Heart left ventricle (tissue), 16 donors: Measurements from ENCODE around the gene B4GALNT4. TPM values are rescaled to one million over a fixed set of nuclear protein-coding genes. Genes with fewer than 3 reads are reported as not detected.

Source experiments
- ATAC-seq, 4 donors: fragments of 200-7000 bp; cut with Tn5 transposase; one replicate each; pipeline ENCODE4 v1.9.1; 2020 to 2022; ENCODE audit warnings: moderate library complexity in 4 of 4, mild to moderate bottlenecking in 3 of 4, moderate number of reproducible peaks in 1 of 4
- DNase-seq, 5 donors: peaks; one replicate each; pipeline ENCODE4 v3.0.0-alpha.2; 2020
- H3K27ac ChIP-seq, 12 donors: fragments of 200-600 bp; sonication (generic) in 4 of 12; one replicate each; pipeline versions ENCODE4 v1.5.0 to v1.8.0; 2016 to 2022; ENCODE audit warnings: mild to moderate bottlenecking in 2 of 12
- H3K27me3 ChIP-seq, 9 donors: fragments of 200-600 bp; sonication (generic) in 2 of 9; one replicate each; pipeline versions ENCODE4 v1.5.1 to v1.8.0; 2016 to 2022; ENCODE audit warnings: mild to moderate bottlenecking in 3 of 9
- H3K36me3 ChIP-seq, 9 donors: fragments of 200-600 bp; sonication (generic) in 2 of 9; one replicate each; pipeline versions ENCODE4 v1.5.0 to v1.8.0; 2018 to 2022; ENCODE audit warnings: mild to moderate bottlenecking in 2 of 9
- H3K4me1 ChIP-seq, 12 donors: fragments of 200-600 bp; sonication (generic) in 4 of 12; one replicate each; pipeline versions ENCODE4 v1.5.0 to v1.8.0; 2016 to 2022; ENCODE audit warnings: mild to moderate bottlenecking in 3 of 12
- H3K4me3 ChIP-seq, 12 donors: fragments of 200-600 bp; sonication (generic) in 4 of 12; one replicate each; pipeline versions ENCODE4 v1.5.0 to v1.8.0; 2017 to 2022; ENCODE audit warnings: mild to moderate bottlenecking in 9 of 12, moderate library complexity in 4 of 12
- H3K9me3 ChIP-seq, 12 donors: fragments of 200-600 bp; sonication (generic) in 4 of 12; one replicate each; pipeline versions ENCODE4 v1.5.0 to v1.8.0; 2016 to 2022; ENCODE audit warnings: mild to moderate bottlenecking in 1 of 12
- POLR2A ChIP-seq, 2 donors: fragments of 450-650 bp; IDR thresholded peaks; one replicate each; pipeline ENCODE4 v1.6.1; 2017; ENCODE audit warnings: antibody characterized with exemption in 2 of 2, mild to moderate bottlenecking in 2 of 2, moderate library complexity in 2 of 2
- WGBS, 4 donors: extraction: QIAGEN DNeasy Blood & Tissue Kit in 2 of 4; methylation state at CpG; one replicate each; pipeline versions ENCODE4 v1.1.5 to v1.1.7; 2013 to 2018; 5-methylcytosine and 5-hydroxymethylcytosine counted together
- intact Hi-C, 10 donors: fragments of 100-400 bp; cut with DNase I; formaldehyde crosslinking; loops; one replicate each; pipeline versions ENCODE4 v1.11.1 to v1.14.2; 2022
- polyA plus RNA-seq, 2 donors: library from polyadenylated mRNA; stranded (reverse); fragments of 200-250 nt; gene quantifications; one replicate each; pipeline ENCODE4 v1.2.3, GENCODE V29; 2013
- total RNA-seq, 9 donors: library from RNA; depleted of rRNA in 2 of 9; stranded (reverse); fragments of >200 nt in 2 of 9; fragmentation: NEBNext Ultra II Directional in 3 of 9; extraction: Animal tissue kit (Norgen Biotek cat#: 25700) in 3 of 9; gene quantifications; one replicate each; pipeline versions ENCODE4 v1.1.0 to v1.2.4, GENCODE V29; 2016 to 2023
- TF ChIP-seq, protein P1 (sequence below), 12 donors: fragments of 200-600 bp; sonication (generic) in 4 of 12; IDR thresholded peaks; one replicate each; pipeline versions ENCODE4 v1.5.0 to v1.8.0; 2018 to 2022; ENCODE audit warnings: antibody characterized with exemption in 12 of 12, mild to moderate bottlenecking in 5 of 12
- donor health status: ischemic (EF 13 %, LVEDD 7.1; RV severe dilation, severe dysfunction).
- donor health status: healthy with polysubstance abuse.
- donor health status: DM: no; HTN: yes; CAD: no.
- donor health status: DM: no; HTN: no; CAD: no.
- donor health status: ischemic (EF 25% LVEDD 6.9; RV normal size, moderate dysfunction).
- donor health status: ischemic (EF 25% LVEDD 5.7; RV mildly dilated, moderate dysfunction).
- donor health status: healthy.
- donor health status: DM: yes; HTN: yes; CAD: no.
- donor health status: ischemic (EF 35%, LVEDD 5.7; RV mildly dilated, moderate dysfunction).
- donor health status: nonischemic (EF 11% LVEDD 7.7; RV severe dilation, severe dysfunction).
- donor health status: DM: yes; HTN: yes; CAD: no.
- donor health status: PGD.
- donor health status: ischemic (EF 29% LVEDD 5.4; RV normal size, mild dysfunction).
- donor health status: nonischemic (EF 23%, LVEDD 6.1; RV moderate dilation, normal function).

B4GALNT4 gene
- total and polyA plus RNA-seq, 11 donors: 0.28 to 1.9 (median 0.68) TPM; not detected in 2

DNA sequence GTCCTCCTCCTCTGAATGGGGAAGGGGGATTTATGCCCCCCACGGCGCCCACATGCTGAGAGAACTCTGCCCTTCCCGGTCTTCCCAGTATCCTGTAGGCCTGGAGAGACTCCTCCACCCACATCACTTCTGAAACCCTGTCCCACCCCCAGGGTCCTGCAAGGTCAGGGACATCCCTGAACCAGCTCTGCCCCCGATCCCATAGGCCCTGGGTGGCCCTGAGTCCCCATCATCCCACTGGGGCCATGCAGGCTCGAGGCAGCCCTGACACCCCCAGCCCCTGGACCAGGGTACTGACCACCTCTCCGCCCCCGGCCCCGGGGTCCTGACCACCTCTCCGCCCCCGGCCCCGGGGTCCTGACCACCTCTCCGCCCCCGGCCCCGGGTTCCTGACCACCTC is 11.7 kb downstream of the B4GALNT4 start:
- Histone ChIP-seq H3K36me3 (no peaks in the 10 kb centered on the region), H3K9me3 (peaks cover 0 to 3% (median 0%) of the 10 kb centered on the region in 12 donors), H3K27ac (no peak overlapping the region), H3K27me3 (peaks cover 0 to 34% (median 7%) of the 10 kb centered on the region in 9 donors), H3K4me1 (no peaks in the 10 kb centered on the region), H3K4me3 (no peak overlapping the region)
- peak in 1 of 5 donors; percentile 48 for DNase-seq
- intact Hi-C loops: no loop called here
- WGBS, 4 donors: 90 to 97% (median 92%) methylated on average over 7 to 14 of the region's 14 CpGs
- no peak for TF ChIP-seq POLR2A (IDR thresholded peaks at IDR 0.05)
- TF ChIP-seq, protein P1, sequence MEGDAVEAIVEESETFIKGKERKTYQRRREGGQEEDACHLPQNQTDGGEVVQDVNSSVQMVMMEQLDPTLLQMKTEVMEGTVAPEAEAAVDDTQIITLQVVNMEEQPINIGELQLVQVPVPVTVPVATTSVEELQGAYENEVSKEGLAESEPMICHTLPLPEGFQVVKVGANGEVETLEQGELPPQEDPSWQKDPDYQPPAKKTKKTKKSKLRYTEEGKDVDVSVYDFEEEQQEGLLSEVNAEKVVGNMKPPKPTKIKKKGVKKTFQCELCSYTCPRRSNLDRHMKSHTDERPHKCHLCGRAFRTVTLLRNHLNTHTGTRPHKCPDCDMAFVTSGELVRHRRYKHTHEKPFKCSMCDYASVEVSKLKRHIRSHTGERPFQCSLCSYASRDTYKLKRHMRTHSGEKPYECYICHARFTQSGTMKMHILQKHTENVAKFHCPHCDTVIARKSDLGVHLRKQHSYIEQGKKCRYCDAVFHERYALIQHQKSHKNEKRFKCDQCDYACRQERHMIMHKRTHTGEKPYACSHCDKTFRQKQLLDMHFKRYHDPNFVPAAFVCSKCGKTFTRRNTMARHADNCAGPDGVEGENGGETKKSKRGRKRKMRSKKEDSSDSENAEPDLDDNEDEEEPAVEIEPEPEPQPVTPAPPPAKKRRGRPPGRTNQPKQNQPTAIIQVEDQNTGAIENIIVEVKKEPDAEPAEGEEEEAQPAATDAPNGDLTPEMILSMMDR (IDR thresholded peaks at IDR 0.05): no peak
- ATAC-seq: no peak

DNA sequence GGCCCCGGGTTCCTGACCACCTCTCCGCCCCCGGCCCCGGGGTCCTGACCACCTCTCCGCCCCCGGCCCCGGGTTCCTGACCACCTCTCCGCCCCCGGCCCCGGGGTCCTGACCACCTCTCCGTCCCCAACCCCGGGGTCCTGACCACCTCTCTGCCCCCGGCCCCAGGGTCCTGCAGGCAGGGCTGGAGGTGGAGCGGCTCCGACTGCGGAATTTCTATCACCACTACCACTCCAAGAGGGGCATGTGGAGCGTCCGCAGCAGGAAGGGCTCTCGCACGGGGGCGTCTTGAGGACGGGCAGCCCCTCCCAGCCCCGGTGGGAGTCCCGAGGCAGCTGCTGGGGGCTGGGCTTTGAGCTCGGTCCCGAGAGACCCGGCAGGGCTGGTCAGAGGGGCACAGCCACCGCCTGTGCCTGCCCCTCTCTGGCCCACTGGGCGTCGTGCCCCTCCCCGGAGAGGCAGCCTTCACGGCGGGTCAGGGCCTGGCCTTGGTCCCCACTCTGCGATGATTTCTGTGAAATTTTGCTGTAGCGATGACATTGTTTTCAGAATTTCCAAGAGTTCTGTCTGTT is 12.3 kb downstream of the B4GALNT4 start:
- 71 to 85% (median 75%) methylated on average over 19 to 31 of the region's 35 CpGs for WGBS, 4 donors
- TF ChIP-seq POLR2A (IDR thresholded peaks at IDR 0.05): no peak
- TF ChIP-seq, protein P1 (IDR thresholded peaks at IDR 0.05): no peak

DNA sequence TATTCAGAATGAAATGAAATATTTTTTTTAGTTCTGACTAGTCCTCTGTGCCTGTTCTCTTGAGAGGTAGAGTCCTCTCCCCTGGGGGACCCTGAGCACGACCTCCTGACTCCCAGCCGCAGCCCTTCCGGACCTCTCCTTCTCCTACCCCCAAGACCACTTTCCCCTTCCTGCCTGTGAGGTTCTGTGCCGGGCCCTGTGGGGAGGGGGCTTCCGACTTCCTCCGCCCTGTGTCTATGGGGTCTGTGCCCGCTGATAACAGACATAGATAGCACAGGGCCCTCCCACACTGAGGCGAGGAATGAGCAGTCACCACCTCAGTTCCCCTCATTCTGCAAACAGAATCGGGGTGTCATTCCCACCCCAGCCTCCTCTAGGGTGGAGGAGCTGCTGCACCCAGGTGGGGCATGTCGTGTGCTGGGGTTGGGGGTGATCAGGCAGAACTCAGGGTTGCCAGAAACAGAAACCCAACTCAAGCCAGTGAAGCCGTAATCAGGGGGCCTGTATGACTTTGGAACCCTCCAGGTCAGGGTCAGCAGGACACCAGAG is 12.9 kb downstream of the B4GALNT4 start:
- intact Hi-C loops: no loop called here
- WGBS, 4 donors: 60 to 69% (median 66%) methylated on average over 10 to 11 of the region's 11 CpGs
- Histone ChIP-seq H3K4me3 (no peak overlapping the region), H3K27me3 (peaks cover 0 to 33% (median 0%) of the 10 kb centered on the region in 9 donors), H3K27ac (no peak overlapping the region), H3K36me3 (no peaks in the 10 kb centered on the region), H3K9me3 (peaks cover 0 to 14% (median 6%) of the 10 kb centered on the region in 12 donors), H3K4me1 (no peaks in the 10 kb centered on the region)
- DNase-seq: peak in 1 of 5 donors; percentile 20
- TF ChIP-seq, protein P1 (IDR thresholded peaks at IDR 0.05): no peak
- no peak for TF ChIP-seq POLR2A (IDR thresholded peaks at IDR 0.05)
- no peak for ATAC-seq

More for the DNA sequence above, 12.3 kb downstream of the B4GALNT4 start:
- intact Hi-C loops: no loop called here
- Histone ChIP-seq H3K27ac (no peak overlapping the region), H3K27me3 (peaks cover 0 to 34% (median 4%) of the 10 kb centered on the region in 9 donors), H3K9me3 (peaks cover 0 to 9% (median 2%) of the 10 kb centered on the region in 12 donors), H3K36me3 (no peaks in the 10 kb centered on the region), H3K4me1 (no peaks in the 10 kb centered on the region), H3K4me3 (no peak overlapping the region)
- no peak for ATAC-seq
- peak in 1 of 5 donors; percentile 45 for DNase-seq

DNA sequence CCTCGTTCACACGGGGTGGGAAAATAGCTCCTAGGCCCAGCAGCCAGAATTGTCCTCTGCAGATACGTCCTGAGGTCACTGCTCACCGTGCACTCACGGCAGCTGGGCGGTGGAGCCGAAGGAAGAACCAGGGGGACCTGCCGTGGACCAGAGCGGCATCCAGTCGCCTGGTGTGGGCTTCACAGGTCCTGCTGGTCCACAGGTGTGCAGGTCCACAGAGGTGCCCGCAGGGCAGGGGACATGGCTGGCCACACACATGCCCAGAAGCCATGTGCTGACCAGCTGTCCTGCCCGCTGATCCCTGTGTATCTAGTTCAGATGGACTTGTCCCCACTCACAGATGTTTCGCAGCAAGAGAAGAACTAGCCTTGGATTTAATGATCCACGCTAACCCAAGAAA is 14.1 kb downstream of the B4GALNT4 start:
- ATAC-seq: no peak
- 76 to 92% (median 89%) methylated on average over 4 to 14 of the region's 14 CpGs for WGBS, 4 donors
- no peaks in the 10 kb centered on the region for H3K4me1 ChIP-seq

More for the DNA sequence above, 14.1 kb downstream of the B4GALNT4 start:
- no peak for TF ChIP-seq POLR2A (IDR thresholded peaks at IDR 0.05)
- TF ChIP-seq, protein P1 (IDR thresholded peaks at IDR 0.05): no peak
- Histone ChIP-seq H3K27ac (no peak overlapping the region), H3K9me3 (peaks cover 0 to 14% (median 6%) of the 10 kb centered on the region in 12 donors), H3K36me3 (no peaks in the 10 kb centered on the region), H3K27me3 (peaks cover 0 to 25% (median 0%) of the 10 kb centered on the region in 9 donors), H3K4me3 (no peak overlapping the region)
- peak in 1 of 5 donors; percentile 25 for DNase-seq
- intact Hi-C loops: no loop called here
